HG02678 (cell line): ENCODE measurements around the gene ALKBH2.

Source experiments
- ATAC-seq: cut with Tn5 transposase; IDR thresholded peaks from one replicate; pipeline ENCODE4 v1.9.1; 2021; ENCODE audit warnings: mild to moderate bottlenecking, moderate library complexity; ENCODE audit not compliant: unreplicated experiment

ALKBH2 gene

DNA sequence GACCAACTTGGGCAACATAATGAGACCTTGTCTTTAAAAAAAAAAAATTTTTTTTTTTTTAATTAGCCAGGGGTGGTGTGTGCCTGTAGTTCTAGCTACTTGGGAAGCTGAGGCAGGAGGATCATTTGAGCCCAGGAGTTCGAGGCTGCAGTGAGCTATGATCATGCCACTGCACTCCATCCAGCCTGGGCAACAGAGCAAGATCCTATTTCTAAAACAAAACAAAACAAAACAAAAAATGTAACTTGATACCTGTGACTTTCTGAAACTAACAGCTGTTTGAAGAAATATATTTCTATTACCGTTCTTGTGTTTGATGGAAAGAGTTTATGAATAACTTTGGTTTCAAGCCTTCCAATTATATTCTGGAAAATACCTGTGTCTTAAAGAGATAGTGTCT, 21.4 kb upstream of the ALKBH2 start:
- no peak for ATAC-seq

DNA sequence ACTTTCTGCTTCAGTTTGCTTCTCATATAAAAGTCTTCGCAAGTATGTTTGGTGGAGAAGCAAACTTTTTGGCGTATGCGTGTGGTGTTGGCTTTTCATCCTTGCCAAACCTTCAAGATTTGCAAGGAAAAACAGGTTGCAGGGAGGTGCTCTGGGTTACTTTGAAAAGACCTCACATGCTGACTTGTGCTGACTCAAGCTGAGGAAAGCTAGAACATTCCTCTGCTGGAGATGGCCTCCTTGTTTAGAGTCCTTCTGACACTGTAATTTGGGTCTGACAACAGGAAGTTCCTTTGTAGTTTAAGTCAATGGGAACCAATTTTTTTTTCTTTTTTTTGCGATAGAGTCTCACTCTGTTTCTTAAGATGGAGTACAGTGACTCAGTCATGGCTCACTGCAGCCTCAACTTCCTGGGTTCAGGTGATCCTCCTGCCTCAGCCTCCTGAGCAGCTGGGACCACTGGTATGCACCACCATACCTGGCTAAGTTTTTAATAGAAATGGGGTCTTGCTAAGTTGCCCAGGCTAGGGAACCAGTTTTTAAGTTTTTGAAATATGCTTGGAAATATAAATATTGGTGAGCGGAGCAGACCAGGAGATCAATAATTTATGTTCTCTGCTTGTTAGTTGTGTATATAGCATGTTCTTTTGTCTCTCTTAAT, 20.5 kb upstream of the ALKBH2 start:
- ATAC-seq, result no peak

DNA sequence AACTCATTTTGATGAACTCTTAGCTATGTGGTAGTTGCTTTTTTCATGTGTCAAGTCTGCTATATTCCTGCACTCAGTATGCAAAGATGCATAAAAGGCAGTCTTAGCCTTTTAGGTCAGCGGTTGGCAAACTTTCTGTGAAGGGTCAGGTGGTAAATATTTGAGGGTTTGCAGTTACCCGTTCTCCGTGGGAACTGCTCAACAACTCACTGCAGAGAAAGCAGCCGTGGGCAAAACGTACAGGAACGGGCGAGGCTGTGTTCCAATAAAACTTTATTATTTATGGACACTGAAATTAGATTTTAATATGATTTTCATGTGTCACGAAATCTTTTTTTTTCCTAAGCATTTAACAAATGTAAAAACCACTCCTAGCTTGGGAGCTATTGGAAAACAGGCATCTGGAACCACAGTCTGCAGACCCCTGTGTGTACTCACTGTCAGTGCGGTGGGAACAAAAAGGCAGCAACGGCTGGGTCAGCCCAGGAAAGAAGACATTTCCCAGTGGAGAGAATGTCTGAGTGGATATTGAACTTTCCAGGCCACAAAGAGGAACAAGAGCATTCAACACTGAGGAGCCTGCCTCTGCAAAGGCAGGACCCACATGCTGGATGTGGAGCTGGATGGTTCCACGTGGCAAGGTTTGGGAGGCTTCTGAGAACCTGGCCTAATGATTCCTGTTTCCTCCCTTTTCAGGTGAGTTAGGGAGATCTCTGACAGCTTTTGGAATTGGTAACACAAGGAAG, 19.6 kb upstream of the ALKBH2 start:
- no peak for ATAC-seq

DNA sequence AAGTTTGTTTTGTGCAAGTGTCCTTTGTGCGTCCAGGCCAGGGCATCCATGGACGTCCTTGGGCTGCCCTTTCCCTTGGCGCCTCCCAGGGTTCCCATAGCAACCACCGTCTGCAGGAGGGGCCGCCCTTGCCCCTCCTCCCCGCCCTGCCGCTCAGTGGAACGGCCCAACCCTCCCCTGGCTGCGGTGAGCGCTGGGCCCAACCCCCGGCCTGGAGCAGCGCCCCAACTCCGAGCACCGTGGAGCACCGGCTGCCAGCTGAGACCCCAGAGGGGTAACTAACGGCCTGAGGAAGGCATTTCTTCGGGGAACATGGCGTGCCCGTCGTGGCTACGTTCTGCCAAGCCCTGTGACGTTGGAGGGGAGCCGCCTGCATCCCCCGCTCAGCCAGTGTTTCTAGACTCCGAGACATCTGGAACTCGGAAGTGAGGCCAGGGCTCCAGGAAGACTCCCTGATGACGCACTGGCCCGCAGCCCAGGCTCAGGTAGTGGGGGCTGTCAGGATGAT, 17.8 kb upstream of the ALKBH2 start:
- peak; percentile 79 for ATAC-seq

DNA sequence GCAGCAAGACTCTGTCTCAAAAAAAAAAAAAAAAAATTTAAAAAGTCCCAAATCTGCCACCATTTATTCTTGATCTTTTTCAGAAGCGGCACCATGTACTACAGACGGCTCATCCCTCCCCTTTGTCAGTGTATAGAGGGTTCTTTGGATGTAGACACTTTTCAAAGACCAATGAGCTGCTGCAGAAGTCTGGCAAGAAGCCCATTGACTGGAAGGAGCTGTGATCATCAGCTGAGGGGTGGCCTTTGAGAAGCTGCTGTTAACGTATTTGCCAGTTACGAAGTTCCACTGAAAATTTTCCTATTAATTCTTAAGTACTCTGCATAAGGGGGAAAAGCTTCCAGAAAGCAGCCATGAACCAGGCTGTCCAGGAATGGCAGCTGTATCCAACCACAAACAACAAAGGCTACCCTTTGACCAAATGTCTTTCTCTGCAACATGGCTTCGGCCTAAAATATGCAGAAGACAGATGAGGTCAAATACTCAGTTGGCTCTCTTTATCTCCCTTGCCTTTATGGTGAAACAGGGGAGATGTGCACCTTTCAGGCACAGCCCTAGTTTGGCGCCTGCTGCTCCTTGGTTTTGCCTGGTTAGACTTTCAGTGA, 16.6 kb upstream of the ALKBH2 start:
- ATAC-seq, result no peak

DNA sequence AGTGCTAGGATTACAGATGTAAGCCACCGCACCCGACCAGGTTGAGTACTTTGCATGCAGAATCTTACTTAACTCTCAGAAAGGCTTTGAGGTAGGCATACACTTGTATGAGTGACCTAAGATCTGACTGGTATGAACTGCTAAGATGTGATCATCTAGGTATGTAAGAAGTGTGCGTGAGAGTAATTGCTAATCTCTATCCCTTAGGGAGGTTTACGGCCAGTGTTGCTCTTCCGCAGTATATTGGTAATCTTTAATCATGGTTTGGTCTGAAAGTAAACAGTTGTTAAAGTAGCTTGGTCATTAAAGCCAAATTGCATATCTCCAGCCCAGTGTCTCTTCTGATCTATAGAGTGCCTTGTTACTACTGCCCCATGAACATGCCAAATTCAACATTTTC, 11.9 kb upstream of the ALKBH2 start:
- no peak for ATAC-seq

DNA sequence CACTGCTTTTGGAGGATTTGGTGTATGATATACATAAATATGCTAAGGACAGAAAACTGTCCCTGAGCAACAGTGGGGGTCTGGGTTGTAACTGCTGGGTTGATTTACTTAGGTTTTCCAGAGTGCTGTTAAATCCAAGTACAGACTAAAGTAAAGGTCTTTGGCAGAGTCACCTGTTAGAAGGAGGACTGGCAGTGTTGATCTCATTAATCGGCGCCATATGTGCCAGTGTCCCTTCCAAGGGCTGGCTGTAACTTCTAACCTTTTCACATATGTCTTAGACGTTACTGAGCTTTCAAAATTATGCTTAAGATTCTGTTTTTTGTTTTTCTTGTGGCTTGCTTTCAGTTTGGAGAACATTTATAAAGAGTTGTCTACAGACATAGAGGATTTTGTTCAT, 9.2 kb upstream of the ALKBH2 start:
- ATAC-seq, result no peak

DNA sequence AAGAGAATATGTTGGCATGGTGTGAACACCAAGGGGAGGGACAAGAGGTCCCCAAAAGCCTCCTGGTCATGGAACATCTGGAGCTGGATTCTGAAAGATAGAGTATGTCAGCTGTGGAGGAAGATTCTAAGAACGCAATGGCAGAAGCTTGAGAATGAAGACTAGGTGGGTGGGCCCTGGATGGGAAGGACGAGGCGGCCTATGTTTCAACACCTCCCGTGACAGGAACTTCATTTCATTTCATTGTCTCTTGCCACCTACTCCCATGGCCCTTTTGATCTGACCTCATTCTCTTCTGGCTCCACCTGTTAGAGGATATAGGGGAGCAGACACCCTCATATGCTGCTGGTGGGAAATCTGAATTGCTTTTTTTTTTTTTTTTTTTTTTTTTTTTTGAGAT, 7.5 kb upstream of the ALKBH2 start:
- ATAC-seq, result no peak

DNA sequence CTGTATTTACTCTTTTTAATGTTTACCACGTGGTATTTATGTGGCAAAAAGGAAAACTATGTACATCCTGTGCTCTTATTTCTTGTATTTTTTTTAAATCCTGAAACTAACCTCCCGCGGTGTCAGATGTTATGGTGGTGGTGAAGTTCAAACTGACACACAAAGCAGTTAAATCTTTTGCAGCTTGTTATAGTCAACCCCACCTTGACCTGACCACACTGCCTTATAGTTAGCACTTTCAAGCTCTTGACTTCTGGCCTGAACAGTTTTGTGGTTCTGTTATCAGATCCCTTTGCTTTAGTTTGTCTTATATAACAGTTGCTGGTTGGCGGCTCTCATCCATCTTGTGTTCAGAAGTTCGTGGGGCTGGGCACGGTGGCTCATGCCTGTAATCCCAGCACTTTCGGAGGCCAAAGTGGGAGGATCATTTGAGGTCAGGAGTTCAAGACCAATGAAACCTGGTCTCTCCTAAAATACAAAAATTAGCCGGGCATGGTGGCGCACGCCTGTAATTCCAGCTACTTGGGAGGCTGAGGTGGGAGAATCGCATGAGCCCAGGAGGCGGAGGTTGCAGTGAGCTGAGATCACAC, 6.3 kb upstream of the ALKBH2 start:
- no peak for ATAC-seq

DNA sequence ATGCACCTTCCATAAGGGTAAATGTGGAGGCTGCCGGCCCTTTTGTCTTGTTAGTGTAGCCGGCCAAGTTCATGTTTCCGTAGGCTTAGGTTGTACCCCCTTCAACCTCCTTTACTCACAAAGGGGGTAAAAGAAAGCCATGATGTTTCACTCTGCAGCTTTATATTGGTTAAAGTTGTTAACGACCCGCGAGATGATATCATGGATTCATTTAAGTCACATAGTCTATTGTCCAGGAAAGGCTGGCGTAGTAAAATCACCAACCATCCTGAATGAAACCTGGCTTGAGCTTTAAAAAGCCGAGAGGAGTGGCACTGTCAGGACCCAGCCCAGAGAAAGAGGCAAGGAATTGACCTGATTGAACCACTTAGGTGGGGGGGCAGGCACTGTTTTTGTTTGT, 5.4 kb upstream of the ALKBH2 start:
- ATAC-seq, result no peak

DNA sequence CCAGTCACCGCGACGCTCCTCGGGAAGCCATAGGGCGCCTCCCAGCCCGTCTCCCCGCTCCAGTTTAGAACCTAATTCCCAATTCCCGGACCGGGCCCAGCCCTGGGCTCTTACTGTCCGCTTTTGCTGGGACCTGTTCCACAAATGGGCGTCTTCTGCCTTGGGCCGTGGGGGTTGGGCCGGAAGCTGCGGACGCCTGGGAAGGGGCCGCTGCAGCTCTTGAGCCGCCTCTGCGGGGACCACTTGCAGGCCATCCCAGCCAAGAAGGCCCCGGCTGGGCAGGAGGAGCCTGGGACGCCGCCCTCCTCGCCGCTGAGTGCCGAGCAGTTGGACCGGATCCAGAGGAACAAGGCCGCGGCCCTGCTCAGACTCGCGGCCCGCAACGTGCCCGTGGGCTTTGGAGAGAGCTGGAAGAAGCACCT, 4.9 kb upstream of the ALKBH2 start:
- ATAC-seq, result peak; percentile 38

DNA sequence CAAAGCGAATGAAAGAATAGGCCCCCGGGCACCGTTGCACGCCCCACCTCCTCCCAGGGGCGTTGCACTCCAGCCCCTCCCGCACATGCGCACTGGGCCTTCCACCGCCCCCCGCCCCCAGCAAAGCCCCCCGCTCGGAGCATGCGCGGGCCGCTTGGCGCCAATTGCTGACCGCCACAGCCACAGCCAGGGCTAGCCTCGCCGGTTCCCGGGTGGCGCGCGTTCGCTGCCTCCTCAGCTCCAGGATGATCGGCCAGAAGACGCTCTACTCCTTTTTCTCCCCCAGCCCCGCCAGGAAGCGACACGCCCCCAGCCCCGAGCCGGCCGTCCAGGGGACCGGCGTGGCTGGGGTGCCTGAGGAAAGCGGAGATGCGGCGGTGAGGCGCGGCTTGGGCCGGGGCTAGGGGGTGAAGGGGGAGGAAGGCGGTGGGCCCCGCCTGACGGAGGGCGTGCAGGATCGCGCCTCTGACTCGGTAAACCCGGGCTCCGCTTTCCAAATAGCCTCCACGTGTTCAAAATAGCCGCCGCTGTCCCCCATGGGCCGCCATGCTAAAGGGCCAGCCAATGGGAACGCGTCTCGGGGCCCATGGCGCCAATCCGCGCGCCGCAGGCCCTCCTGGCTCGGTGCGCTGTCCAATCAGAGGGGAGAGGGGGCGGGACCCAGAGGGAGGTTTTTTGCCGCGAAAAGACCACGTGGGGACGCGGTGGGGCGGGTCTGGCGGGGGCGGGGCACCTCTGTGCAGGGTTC, 4.3 kb upstream of the ALKBH2 start, which contains the start of gene UNG:
UNG (plus strand) TSS at position 163 of the 748 bp plus-strand sequence; CDS start at position 246, 83 bp downstream.
- ATAC-seq, result peak; percentile 92

DNA sequence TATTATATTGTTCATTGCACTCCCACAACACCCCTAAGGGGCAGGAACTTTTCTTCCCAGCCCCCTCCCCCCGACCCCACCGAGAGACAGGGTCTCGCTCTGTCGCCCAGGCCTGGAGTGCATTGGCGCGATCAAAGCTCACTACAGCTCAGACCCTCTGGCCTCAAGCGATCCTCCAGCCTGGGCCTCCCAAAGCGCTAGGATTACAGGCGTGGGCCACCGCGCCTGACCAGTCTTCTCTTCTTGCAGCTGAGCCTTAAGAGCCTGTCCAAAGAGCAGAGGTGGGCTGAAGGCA, 3.8 kb upstream of the ALKBH2 start:
- ATAC-seq, result no peak

DNA sequence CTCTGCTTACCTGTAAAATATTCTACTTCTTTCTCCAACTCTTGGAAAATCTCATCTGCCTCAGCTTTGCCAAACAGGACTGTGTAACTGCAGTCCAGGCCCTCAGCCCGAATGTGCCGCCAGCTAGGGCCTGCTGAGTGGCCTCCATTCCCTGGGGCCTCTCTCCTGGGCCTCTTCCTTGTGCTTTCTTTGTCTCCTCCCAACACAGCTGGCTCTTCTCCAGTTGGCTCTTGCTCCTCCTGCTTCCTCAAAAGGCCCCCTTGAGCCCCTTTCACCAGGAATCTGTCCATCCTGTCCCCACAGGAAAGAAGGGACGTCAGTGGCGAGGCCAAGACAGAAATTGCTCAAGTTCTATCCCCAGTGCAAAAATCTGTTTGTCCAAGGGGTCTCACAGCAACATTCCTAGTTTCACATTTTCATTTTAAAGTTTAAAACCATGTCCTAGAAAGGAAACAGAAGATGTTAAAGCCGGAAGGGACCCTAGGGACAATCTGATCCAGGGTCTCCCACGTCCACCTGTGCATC, 713 bp downstream of the ALKBH2 start:
- no peak for ATAC-seq

DNA sequence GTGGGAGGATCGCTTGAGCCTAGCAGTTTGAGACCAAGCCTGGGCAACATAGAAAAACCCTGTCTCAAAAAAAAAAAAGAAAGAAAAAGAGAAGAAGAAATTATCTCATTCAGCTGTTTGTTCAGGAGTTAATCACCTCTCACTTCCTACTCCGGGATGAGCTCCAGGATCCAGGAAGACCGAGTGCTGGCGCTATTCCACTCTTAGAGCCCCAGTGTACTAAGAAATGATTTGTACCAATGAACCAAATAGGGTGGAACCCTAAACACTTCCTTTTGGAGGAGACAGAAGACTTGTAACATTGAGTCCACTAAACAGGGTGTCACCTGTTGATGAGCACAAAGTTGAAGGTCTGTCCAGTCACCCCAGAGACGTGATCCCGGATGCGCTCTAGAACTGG, 3.6 kb downstream of the ALKBH2 start:
- no peak for ATAC-seq

DNA sequence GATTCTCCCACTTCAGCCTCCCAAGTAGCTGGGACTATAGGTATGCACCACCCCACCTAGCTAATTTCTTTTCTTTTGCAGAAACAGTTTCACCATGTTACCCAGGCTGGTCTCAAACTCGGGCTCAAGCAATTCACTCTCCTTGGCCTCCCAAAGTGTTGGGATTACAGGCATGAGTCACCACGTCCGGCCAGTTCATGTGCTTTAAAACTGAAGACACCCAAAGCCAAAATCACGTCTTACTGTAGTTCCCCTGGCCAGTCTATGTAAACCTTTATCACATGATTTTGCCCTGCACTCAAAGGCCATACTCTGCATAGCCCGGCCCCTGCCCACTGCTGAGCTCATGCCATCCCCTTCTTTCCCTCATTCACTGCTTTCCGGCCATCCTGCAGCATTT, 4.5 kb downstream of the ALKBH2 start:
- ATAC-seq, result no peak

DNA sequence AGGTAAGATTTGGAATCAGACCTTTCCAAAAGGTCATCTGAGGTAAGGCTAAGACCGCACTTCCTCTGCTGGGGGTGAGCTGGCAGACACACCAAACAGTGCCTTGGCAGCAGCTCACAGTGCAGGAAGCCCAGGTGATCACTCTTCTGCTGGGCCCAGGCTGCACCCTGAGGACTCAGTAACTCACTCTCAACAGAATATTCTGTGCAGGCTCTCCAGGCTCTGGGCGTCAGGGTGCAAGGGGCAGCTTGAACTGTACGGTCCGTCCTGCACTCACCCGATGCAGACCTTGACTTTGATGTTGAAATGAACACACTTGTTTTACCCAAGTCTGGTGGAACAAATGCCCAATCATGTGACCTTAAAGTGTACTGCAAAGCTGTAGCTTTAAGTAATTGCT, 6.0 kb downstream of the ALKBH2 start:
- no peak for ATAC-seq

DNA sequence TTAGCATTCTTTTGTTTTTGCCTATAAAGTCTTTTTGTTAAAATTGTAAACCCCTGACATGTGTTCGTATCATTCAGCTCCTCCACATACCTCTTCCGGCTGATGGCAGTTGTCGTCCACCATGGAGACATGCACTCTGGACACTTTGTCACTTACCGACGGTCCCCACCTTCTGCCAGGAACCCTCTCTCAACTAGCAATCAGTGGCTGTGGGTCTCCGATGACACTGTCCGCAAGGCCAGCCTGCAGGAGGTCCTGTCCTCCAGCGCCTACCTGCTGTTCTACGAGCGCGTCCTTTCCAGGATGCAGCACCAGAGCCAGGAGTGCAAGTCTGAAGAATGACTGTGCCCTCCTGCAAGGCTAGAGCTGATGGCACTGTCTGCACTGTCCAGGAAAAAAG, 7.7 kb downstream of the ALKBH2 start:
- ATAC-seq, result no peak

DNA sequence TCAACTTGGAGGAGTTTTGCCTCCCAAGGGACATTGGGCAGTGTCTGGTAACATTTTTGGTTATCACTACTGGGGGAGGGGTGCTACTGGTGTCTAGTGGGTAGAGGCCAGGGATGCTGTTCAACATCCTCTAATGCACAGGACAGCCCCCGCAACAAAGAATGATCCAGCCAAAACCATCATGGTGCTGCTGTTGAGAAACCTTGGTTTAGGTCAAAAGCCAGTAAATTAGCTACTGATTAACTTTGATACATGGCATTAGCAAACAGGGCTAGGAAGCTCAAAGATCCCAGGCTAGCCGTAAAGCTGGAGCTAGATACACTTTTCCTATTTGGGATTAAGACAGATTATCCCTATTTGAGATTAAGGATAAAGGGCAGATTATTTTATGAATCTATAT, 8.8 kb downstream of the ALKBH2 start:
- ATAC-seq, result no peak

DNA sequence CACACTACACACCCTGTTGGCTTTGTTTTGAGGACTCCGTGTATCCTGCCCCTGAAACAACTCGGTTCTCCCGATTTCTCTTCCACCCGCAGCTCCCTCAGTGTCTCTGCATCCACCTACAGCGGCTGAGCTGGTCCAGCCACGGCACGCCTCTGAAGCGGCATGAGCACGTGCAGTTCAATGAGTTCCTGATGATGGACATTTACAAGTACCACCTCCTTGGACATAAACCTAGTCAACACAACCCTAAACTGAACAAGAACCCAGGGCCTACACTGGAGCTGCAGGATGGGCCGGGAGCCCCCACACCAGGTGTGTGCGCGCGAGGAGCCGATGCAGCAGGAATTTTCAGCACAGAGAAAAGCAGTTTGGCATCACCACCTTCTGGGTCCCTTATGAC, 10.5 kb downstream of the ALKBH2 start:
- ATAC-seq, result no peak

DNA sequence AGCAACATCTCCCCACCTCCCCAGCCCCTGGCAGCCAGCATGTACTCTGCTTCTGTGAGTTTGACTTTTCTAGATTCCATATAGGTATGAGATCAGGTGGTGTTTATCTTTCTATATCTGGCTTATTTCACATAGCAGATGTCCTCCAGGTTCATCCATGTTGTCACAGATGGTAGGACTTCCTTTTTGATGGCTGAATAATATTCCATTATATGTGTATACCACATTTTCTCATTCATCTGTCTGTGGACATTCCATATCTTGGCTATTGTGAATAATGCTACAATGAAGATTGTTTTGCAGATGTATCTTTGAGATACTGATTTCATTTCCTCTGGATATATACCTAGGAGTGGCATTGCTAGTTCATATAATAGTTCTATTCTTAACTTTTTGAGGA, 18.4 kb downstream of the ALKBH2 start:
- ATAC-seq, result no peak
